Measurements from ENCODE around the gene FAM135A. TPM values are rescaled to one million over a fixed set of nuclear protein-coding genes. Genes with fewer than 3 reads are reported as not detected.

Gene FAM135A
- total RNA-seq, 3 donors from 2014 or later (not counting 1 experiment from before 2014, with no cell fraction given) = 4.8 to 9.3 (median 5.0) TPM

- Histone ChIP-seq H3K27ac (ENCODE audit: low read length) (no peak overlapping the region), H3K9me3 (ENCODE audit: control insufficient read depth, insufficient read depth, low read length) (no peaks in the 10 kb centered on the region), H3K36me3 (ENCODE audit: control insufficient read depth, insufficient read depth, low read length) (no peaks in the 10 kb centered on the region), H3K27me3 (ENCODE audit: control insufficient read depth, insufficient read depth, low read length) (no peaks in the 10 kb centered on the region), H3K4me1 (ENCODE audit: control insufficient read depth, insufficient read depth, low read length) (no peaks in the 10 kb centered on the region), H3K4me3 (ENCODE audit: low read length) (no peak overlapping the region)
- WGBS (ENCODE audit: insufficient coverage) = 100% methylated on average over 3 of the region's 4 CpGs
- no peaks in the 10 kb centered on the region for H3K4me1 Mint-ChIP-seq
- H3K27me3 Mint-ChIP-seq (ENCODE audit: low read depth in 2 of 2) = no peaks in the 10 kb centered on the region
- ATAC-seq (no peak), DNase-seq (no peak)
- H3K27ac Mint-ChIP-seq = no peak overlapping the region
- no peak overlapping the region for H3K4me3 Mint-ChIP-seq
- intact Hi-C loops (cut with micrococcal nuclease) = no loop called here
- no peak for TF ChIP-seq CTCF (IDR thresholded peaks at IDR 0.05)
- H3K36me3 Mint-ChIP-seq = no peaks in the 10 kb centered on the region
- no peaks in the 10 kb centered on the region for H3K9me3 Mint-ChIP-seq
Observed at GRCh38 chr6:70524721-70525286, 111.5 kb downstream of the FAM135A start.

GRCh38 chr6:70527071-70527737, 113.9 kb downstream of the FAM135A start:
- Mint-ChIP-seq H3K27ac (no peak overlapping the region), H3K4me3 (no peak overlapping the region), H3K9me3 (no peaks in the 10 kb centered on the region), H3K4me1 (no peaks in the 10 kb centered on the region), H3K36me3 (no peaks in the 10 kb centered on the region), H3K27me3 (ENCODE audit: low read depth in 2 of 2) (no peaks in the 10 kb centered on the region)
- no peak for DNase-seq
- no peaks in the 10 kb centered on the region for H3K27me3 ChIP-seq (ENCODE audit: control insufficient read depth, insufficient read depth, low read length)
- H3K4me3 ChIP-seq (ENCODE audit: low read length) = no peak overlapping the region
- 100% methylated on average over 3 of the region's 5 CpGs for WGBS (ENCODE audit: insufficient coverage)
- no peaks in the 10 kb centered on the region for H3K4me1 ChIP-seq (ENCODE audit: control insufficient read depth, insufficient read depth, low read length)
- no peaks in the 10 kb centered on the region for H3K9me3 ChIP-seq (ENCODE audit: control insufficient read depth, insufficient read depth, low read length)
- ATAC-seq = no peak
- no peak overlapping the region for H3K27ac ChIP-seq (ENCODE audit: low read length)
- intact Hi-C loops (cut with micrococcal nuclease) = no loop called here
- TF ChIP-seq CTCF (IDR thresholded peaks at IDR 0.05) = no peak
- H3K36me3 ChIP-seq (ENCODE audit: control insufficient read depth, insufficient read depth, low read length) = no peaks in the 10 kb centered on the region

- Mint-ChIP-seq H3K27ac (no peak overlapping the region), H3K27me3 (ENCODE audit: low read depth in 2 of 2) (no peaks in the 10 kb centered on the region)
Observed at GRCh38 chr6:70530023-70530422, 116.7 kb downstream of the FAM135A start.

More at GRCh38 chr6:70530023-70530422, 116.7 kb downstream of the FAM135A start:
- no CpG with 5 or more reads among the region's 2 CpGs for WGBS (ENCODE audit: insufficient coverage)
- DNase-seq = no peak
- Mint-ChIP-seq H3K4me1 (no peaks in the 10 kb centered on the region), H3K9me3 (no peaks in the 10 kb centered on the region), H3K36me3 (no peaks in the 10 kb centered on the region), H3K4me3 (no peak overlapping the region)
- no peaks in the 10 kb centered on the region for H3K4me1 ChIP-seq (ENCODE audit: control insufficient read depth, insufficient read depth, low read length)
- ATAC-seq = no peak
- H3K27me3 ChIP-seq (ENCODE audit: control insufficient read depth, insufficient read depth, low read length) = no peaks in the 10 kb centered on the region
- H3K36me3 ChIP-seq (ENCODE audit: control insufficient read depth, insufficient read depth, low read length) = no peaks in the 10 kb centered on the region
- no peak overlapping the region for H3K4me3 ChIP-seq (ENCODE audit: low read length)
- intact Hi-C loops (cut with micrococcal nuclease) = no loop called here
- H3K27ac ChIP-seq (ENCODE audit: low read length) = no peak overlapping the region
- no peak for TF ChIP-seq CTCF (IDR thresholded peaks at IDR 0.05)
- H3K9me3 ChIP-seq (ENCODE audit: control insufficient read depth, insufficient read depth, low read length) = no peaks in the 10 kb centered on the region
